K562 (cell line): ENCODE data around the gene OR5K2. TPM values are rescaled to one million over a fixed set of nuclear protein-coding genes. Genes with fewer than 3 reads are reported as not detected.

Experiments used
- ATAC-seq: fragments of 200-7000 bp; cut with Tn5 transposase; 3 replicates; pipeline ENCODE4 v1.9.1; 2020; ENCODE audit warnings: moderate library complexity
- BruUV-seq: library from RNA; stranded (reverse); fragments of 400-500 nt; replicated peaks from 2 replicates; lab custom pipeline; 2021; lab: Mats Ljungman, UMichigan
- CTCF ChIA-PET: fragments of 300-600 bp; formaldehyde crosslinking; extraction: SDS; loops from one replicate; lab custom pipeline; 2021; ENCODE audit warnings: low intra/inter-chr PET ratio; lab: Yijun Ruan, JAX
- POLR2A ChIA-PET: fragments of 300-600, 350-650 bp; sonication (Branson Sonifier 250); formaldehyde crosslinking; extraction: SDS; loops from one replicate; lab custom pipeline; 2021; ENCODE audit warnings: antibody characterized with exemption, inconsistent platforms; lab: Yijun Ruan, JAX
- DNase-seq, 4 experiments: peaks; one replicate each; pipeline versions ENCODE4 v3.0.0 to v3.0.0-alpha.2; 2011 to 2018; ENCODE audit warnings: low spot score in 3 of 4, mixed read lengths in 3 of 4; ENCODE audit errors: extremely low read depth in 1 of 4
- FAIRE-seq: peaks from 2 replicates; lab custom pipeline; 2011; peaks lifted over from hg19 to GRCh38; lab: Jason Lieb, UNC
- H2AFZ ChIP-seq: 2 replicates; pipeline ENCODE4 v1.6.0; 2011; ENCODE audit warnings: low read depth, low read length, control low read depth, inconsistent platforms
- H3K27ac ChIP-seq: fragments of 200-600 bp; 3 replicates; pipeline ENCODE4 v1.8.0; 2011; ENCODE audit warnings: low read depth, mild to moderate bottlenecking, control low read depth, inconsistent platforms, low read length, moderate library complexity, mixed read lengths; ENCODE audit errors: extremely low read depth
- H3K27me3 ChIP-seq, 2 experiments: fragments of 300-600 bp in 1 of 2; 2 replicates in 1 of 2; 3 replicates in 1 of 2; pipeline versions ENCODE4 v1.6.0 to v1.8.0; 2011; ENCODE audit warnings: inconsistent platforms in 2 of 2, low read length in 2 of 2, mild to moderate bottlenecking in 1 of 2, mixed read lengths in 1 of 2, moderate library complexity in 1 of 2; ENCODE audit not compliant: control insufficient read depth in 2 of 2, insufficient read depth in 2 of 2
- H3K36me3 ChIP-seq: fragments of 300-600 bp; 3 replicates; pipeline ENCODE4 v1.8.0; 2011; ENCODE audit warnings: mild to moderate bottlenecking, low read length, inconsistent platforms; ENCODE audit not compliant: control insufficient read depth, insufficient read depth
- H3K4me1 ChIP-seq, 2 experiments: fragments of 200-600 bp in 1 of 2; replicated peaks in 1 of 2; 2 replicates in 1 of 2; 3 replicates in 1 of 2; pipeline versions ENCODE4 v1.5.1 to v1.8.0; 2011; ENCODE audit warnings: inconsistent platforms in 2 of 2, low read length in 2 of 2, mild to moderate bottlenecking in 1 of 2, mixed read lengths in 1 of 2, moderate library complexity in 1 of 2; ENCODE audit not compliant: control insufficient read depth in 2 of 2, insufficient read depth in 2 of 2
- H3K4me2 ChIP-seq: 2 replicates; pipeline ENCODE4 v1.6.1; 2011; ENCODE audit warnings: low read length, control low read depth, inconsistent platforms, mixed read lengths; ENCODE audit not compliant: insufficient read depth
- H3K4me3 ChIP-seq: fragments of 200-600 bp; sonication (generic), shearing (Covaris generic); 2 replicates; pipeline ENCODE4 v1.5.1; 2016; ENCODE audit warnings: control low read depth, inconsistent platforms
- H3K79me2 ChIP-seq: fragments of 200-600 bp; 3 replicates; pipeline ENCODE4 v1.8.0; 2011; ENCODE audit warnings: low read length, inconsistent platforms; ENCODE audit not compliant: control insufficient read depth, insufficient read depth
- H3K9ac ChIP-seq, 2 experiments: 2 replicates each; pipeline versions ENCODE4 v1.6.0 to v1.6.1; 2011; ENCODE audit warnings: low read depth in 2 of 2, low read length in 2 of 2, control low read depth in 1 of 2, inconsistent platforms in 1 of 2, mild to moderate bottlenecking in 1 of 2, mixed read lengths in 1 of 2; ENCODE audit not compliant: insufficient read depth in 1 of 2
- H3K9me1 ChIP-seq: one replicate; pipeline ENCODE4 v1.6.0; 2011; ENCODE audit warnings: inconsistent platforms, mild to moderate bottlenecking, low read length, moderate library complexity; ENCODE audit not compliant: control insufficient read depth, insufficient read depth
- H3K9me3 ChIP-seq: replicated peaks from 2 replicates; pipeline ENCODE4 v1.5.1; 2011; ENCODE audit warnings: low read depth, low read length, inconsistent platforms; ENCODE audit not compliant: control insufficient read depth, insufficient read depth
- H4K20me1 ChIP-seq: replicated peaks from 2 replicates; pipeline ENCODE4 v1.6.1; 2011; ENCODE audit warnings: low read length, inconsistent platforms, mixed read lengths; ENCODE audit not compliant: control insufficient read depth, insufficient read depth
- ATF1 ChIP-seq, 2 experiments: fragments of 450-650 bp in 1 of 2; IDR thresholded peaks; 2 replicates each; pipeline ENCODE4 v1.6.1; 2016; ENCODE audit warnings: missing compliant biosample characterization in 1 of 2, missing genetic modification characterization in 1 of 2
- DPF2 ChIP-seq: fragments of 450-650 bp; IDR thresholded peaks from 2 replicates; pipeline ENCODE4 v1.6.1; 2016
- NKRF ChIP-seq: fragments of 450-650 bp; IDR thresholded peaks from 2 replicates; pipeline ENCODE4 v1.6.1; 2016; ENCODE audit warnings: borderline replicate concordance
- POLR2AphosphoS5 ChIP-seq: IDR thresholded peaks from 2 replicates; pipeline ENCODE4 v1.6.1; 2011; ENCODE audit warnings: mild to moderate bottlenecking, low read depth, low read length, moderate library complexity; ENCODE audit not compliant: control insufficient read depth, insufficient read depth
- SRF ChIP-seq, 2 experiments: fragments of 250-450, 450-650 bp in 1 of 2; sonication (Bioruptor Pico) in 1 of 2; sonication (generic) in 1 of 2; formaldehyde crosslinking; IDR thresholded peaks; 2 replicates each; pipeline versions ENCODE4 v1.5.0 to v1.5.1; 2020 to 2022; ENCODE audit warnings: mild to moderate bottlenecking in 1 of 2, missing genetic modification reagents in 1 of 2
- ZNF444 ChIP-seq: fragments of 250-450 bp; sonication (Bioruptor Pico); IDR thresholded peaks from 2 replicates; pipeline ENCODE4 v1.4.0; 2020; ENCODE audit warnings: mild to moderate bottlenecking, moderate library complexity
- WGBS: fragments of 100-300 bp; shearing (Covaris generic); methylation state at CpG from one replicate; pipeline ENCODE4 v1.1.6; 2016; ENCODE audit warnings: low coverage, mixed read lengths; ENCODE audit not compliant: insufficient coverage; ENCODE audit errors: missing lambda C conversion rate; 5-methylcytosine and 5-hydroxymethylcytosine counted together
- in situ Hi-C: fragments of 300-500 bp; cut with MboI; formaldehyde crosslinking; loops from 4 replicates; pipeline ENCODE4 v1.15.0; 2018; ENCODE audit warnings: inconsistent platforms, mixed read lengths
- intact Hi-C: fragments of 100-400 bp; cut with micrococcal nuclease; formaldehyde crosslinking; loops from 2 replicates; pipeline ENCODE4 v1.14.2; 2022
- polyA plus RNA-seq, 8 experiments: library from polyadenylated mRNA; depleted of rRNA in 4 of 8; stranded (reverse) in 5 of 8; unstranded in 3 of 8; fragments of >200 nt; fragmentation: Nextera tagmentation in 2 of 8; fragmentation: Illumina TruSeq in 1 of 8; extraction: Ambion mirVana in 2 of 8; extraction: Trizol in 1 of 8; gene quantifications; 2 replicates each; pipeline versions ENCODE4 v1.2.1 to v1.2.3, GENCODE V29; 2011 to 2014; ENCODE audit warnings: inconsistent platforms in 1 of 8, missing spikeins in 1 of 8
- total RNA-seq, 7 experiments: library from RNA; depleted of rRNA in 6 of 7; stranded (reverse); fragments of >200 nt in 6 of 7; fragmentation: Illumina TruSeq in 2 of 7; extraction: Trizol in 2 of 7; gene quantifications; 2 replicates each; pipeline versions ENCODE4 v1.2.1 to v1.2.3, GENCODE V29; 2011 to 2021; ENCODE audit warnings: low replicate concordance in 1 of 7
- TF ChIP-seq, protein P1 (sequence below): conservative IDR thresholded peaks from 2 replicates; pipeline ENCODE4 v1.6.1; 2011; ENCODE audit warnings: low read depth, mild to moderate bottlenecking, low read length; ENCODE audit not compliant: control insufficient read depth

OR5K2 gene
- total and polyA plus RNA-seq, 9 of the 15 experiments (the other 6 are each of a cell fraction or from before 2014, with no cell fraction given), result not detected

DNA sequence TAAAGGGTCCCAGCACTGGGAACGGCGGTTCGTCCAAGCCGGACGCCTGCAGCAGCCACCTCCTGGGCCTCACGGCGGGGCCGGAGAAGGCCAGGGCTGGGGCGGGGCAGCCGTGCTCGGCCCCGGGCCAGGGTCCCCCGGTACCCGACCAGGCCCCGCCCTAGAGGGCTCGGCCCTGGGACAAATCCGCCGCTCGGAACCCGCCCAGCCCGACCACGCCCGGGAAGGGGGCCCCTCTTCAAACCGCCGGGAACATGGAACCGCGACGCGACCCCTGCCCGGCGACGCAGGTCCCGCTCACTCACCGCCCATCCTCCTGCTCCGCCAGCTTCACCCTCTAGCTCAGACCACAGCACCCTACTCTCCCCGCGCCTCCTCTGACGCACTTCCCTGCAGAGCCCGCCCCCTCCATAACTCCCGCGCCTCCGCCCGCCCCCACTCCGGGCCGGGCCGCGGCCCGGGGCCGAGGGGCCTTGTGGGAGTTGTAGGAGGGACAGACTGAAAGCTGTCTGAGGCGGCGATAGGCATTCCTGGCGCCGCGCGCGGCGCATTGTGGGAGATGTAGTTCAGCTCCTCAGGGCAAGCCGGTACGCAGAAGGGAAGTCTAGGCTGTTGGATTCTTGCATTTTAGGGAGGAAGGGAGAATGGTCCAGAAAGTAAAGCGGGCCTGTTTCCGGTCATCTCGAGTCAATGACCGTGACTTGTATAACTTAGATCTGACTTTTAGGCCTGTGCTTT lies 25.2 kb downstream of the OR5K2 start, which contains the start of gene CLDND1 (continued):
- TF ChIP-seq, protein P1, sequence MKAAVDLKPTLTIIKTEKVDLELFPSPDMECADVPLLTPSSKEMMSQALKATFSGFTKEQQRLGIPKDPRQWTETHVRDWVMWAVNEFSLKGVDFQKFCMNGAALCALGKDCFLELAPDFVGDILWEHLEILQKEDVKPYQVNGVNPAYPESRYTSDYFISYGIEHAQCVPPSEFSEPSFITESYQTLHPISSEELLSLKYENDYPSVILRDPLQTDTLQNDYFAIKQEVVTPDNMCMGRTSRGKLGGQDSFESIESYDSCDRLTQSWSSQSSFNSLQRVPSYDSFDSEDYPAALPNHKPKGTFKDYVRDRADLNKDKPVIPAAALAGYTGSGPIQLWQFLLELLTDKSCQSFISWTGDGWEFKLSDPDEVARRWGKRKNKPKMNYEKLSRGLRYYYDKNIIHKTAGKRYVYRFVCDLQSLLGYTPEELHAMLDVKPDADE, result peak; percentile 93
- TF ChIP-seq DPF2 (0 out of 2 replicates have a peak, but pooled peaks have one; percentile 2), POLR2AphosphoS5 (peak; percentile 64; the same call in 1 of the 2 replicates), ZNF444 (CRISPR knock-in tag) (no peak), ATF1 (CRISPR knock-in tag; IDR thresholded peaks at IDR 0.05) (no peak), ATF1 (tag; IDR thresholded peaks at IDR 0.05) (peak; percentile 83), SRF (CRISPR knock-in tag; IDR thresholded peaks at IDR 0.05) (0 out of 4 replicates have a peak, but pooled peaks of 1 of the 2 experiments have one; percentile 39)

GRCh38 chr3:98525494-98525893 lies 28.0 kb downstream of the OR5K2 start:
- CTCF ChIA-PET, result no interaction called here
- no peak for TF ChIP-seq NKRF

More at GRCh38 chr3:98525494-98525893, 28.0 kb downstream of the OR5K2 start:
- Histone ChIP-seq H3K9ac (no peak overlapping the region), H3K36me3 (peaks cover 8% of the 10 kb centered on the region; the same call in 2 of the 3 replicates), H3K4me3 (no peak overlapping the region), H3K27me3 (no peaks in the 10 kb centered on the region), H3K79me2 (peaks cover 22% of the 10 kb centered on the region), H4K20me1 (no peaks in the 10 kb centered on the region), H3K9me1 (no peaks in the 10 kb centered on the region), H3K9me3 (no peaks in the 10 kb centered on the region), H3K27ac (no peak overlapping the region), H3K4me2 (no peak overlapping the region), H2AFZ (peak overlapping the region; percentile 34; the same call in 1 of the 2 replicates), H3K4me1 (peaks cover 0 to 10% of the 10 kb centered on the region in 2 experiments; a peak in 2 of 5 replicates)
- no TSS peak for BruUV-seq
- FAIRE-seq, result no peak
- 52% methylated on average over 5 of the region's 6 CpGs for WGBS
- intact Hi-C loops, result no loop called here
- in situ Hi-C loops, result no loop called here
- no peak for DNase-seq
- POLR2A ChIA-PET, result no interaction called here
- ATAC-seq, result no peak
